Activated naive CD8-positive, alpha-beta T cell treated with anti-CD3 and anti-CD28 coated beads, Interleukin-2, amount 50 U/mL, for 24 hours (primary cell): ENCODE measurements around the gene BCL2L12.

Experiments
- ATAC-seq: fragments of 150-1000 bp; cut with Tn5 transposase; one replicate; pipeline ENCODE4 v1.10.0; 2021
- DNase-seq: peaks from one replicate; pipeline ENCODE4 v3.0.0; 2021
- H3K27ac Mint-ChIP-seq: one replicate; pipeline ENCODE4 v1.8.0; 2021; ENCODE audit warnings: mild to moderate bottlenecking, mixed read lengths
- H3K27me3 Mint-ChIP-seq: one replicate; pipeline ENCODE4 v1.8.0; 2021; ENCODE audit warnings: mixed read lengths
- H3K36me3 Mint-ChIP-seq: one replicate; pipeline ENCODE4 v1.8.0; 2021; ENCODE audit warnings: low read depth, mixed read lengths
- H3K4me1 Mint-ChIP-seq: one replicate; pipeline ENCODE4 v1.8.0; 2021; ENCODE audit warnings: mixed read lengths
- H3K4me3 Mint-ChIP-seq: one replicate; pipeline ENCODE4 v1.8.0; 2021; ENCODE audit warnings: mild to moderate bottlenecking, moderate library complexity, mixed read lengths
- H3K9me3 Mint-ChIP-seq: one replicate; pipeline ENCODE4 v1.8.0; 2021; ENCODE audit warnings: mixed read lengths

BCL2L12 gene

GRCh38 chr19:49652551-49653465, 12.9 kb upstream of the BCL2L12 start:
- Mint-ChIP-seq H3K36me3 (peaks cover 25% of the 10 kb centered on the region), H3K9me3 (no peaks in the 10 kb centered on the region), H3K27ac (no peak overlapping the region), H3K4me1 (no peaks in the 10 kb centered on the region), H3K4me3 (no peak overlapping the region), H3K27me3 (no peaks in the 10 kb centered on the region)
- DNase-seq: no peak
- no peak for ATAC-seq

- peaks cover 25% of the 10 kb centered on the region for H3K36me3 Mint-ChIP-seq
- no peaks in the 10 kb centered on the region for H3K4me1 Mint-ChIP-seq
- DNase-seq: no peak
- no peaks in the 10 kb centered on the region for H3K9me3 Mint-ChIP-seq
- ATAC-seq: no peak
- H3K27me3 Mint-ChIP-seq: no peaks in the 10 kb centered on the region
- H3K27ac Mint-ChIP-seq: no peak overlapping the region
- H3K4me3 Mint-ChIP-seq: no peak overlapping the region
Observed at GRCh38 chr19:49653466-49653806, 12.3 kb upstream of the BCL2L12 start.

GRCh38 chr19:49654581-49654980, 11.2 kb upstream of the BCL2L12 start:
- Mint-ChIP-seq H3K9me3 (no peaks in the 10 kb centered on the region), H3K4me3 (no peak overlapping the region), H3K36me3 (peaks cover 25% of the 10 kb centered on the region), H3K4me1 (no peaks in the 10 kb centered on the region), H3K27me3 (no peaks in the 10 kb centered on the region), H3K27ac (no peak overlapping the region)
- no peak for ATAC-seq
- no peak for DNase-seq

- Mint-ChIP-seq H3K27ac (no peak overlapping the region), H3K4me3 (no peak overlapping the region), H3K9me3 (no peaks in the 10 kb centered on the region), H3K27me3 (no peaks in the 10 kb centered on the region), H3K4me1 (no peaks in the 10 kb centered on the region), H3K36me3 (peaks cover 31% of the 10 kb centered on the region)
- no peak for DNase-seq
- ATAC-seq: no peak
Observed at GRCh38 chr19:49655570-49656455, 9.9 kb upstream of the BCL2L12 start.

- no peak for ATAC-seq
- Mint-ChIP-seq H3K27ac (no peak overlapping the region), H3K4me1 (peaks cover 2% of the 10 kb centered on the region), H3K36me3 (peaks cover 30% of the 10 kb centered on the region), H3K4me3 (no peak overlapping the region), H3K27me3 (no peaks in the 10 kb centered on the region), H3K9me3 (no peaks in the 10 kb centered on the region)
- no peak for DNase-seq
Observed at GRCh38 chr19:49656456-49657109, 9.2 kb upstream of the BCL2L12 start.

- H3K36me3 Mint-ChIP-seq: peaks cover 32% of the 10 kb centered on the region
- H3K4me3 Mint-ChIP-seq: no peak overlapping the region
- ATAC-seq: no peak
- DNase-seq: no peak
- H3K27ac Mint-ChIP-seq: no peak overlapping the region
- peaks cover 4% of the 10 kb centered on the region for H3K4me1 Mint-ChIP-seq
- no peaks in the 10 kb centered on the region for H3K27me3 Mint-ChIP-seq
- no peaks in the 10 kb centered on the region for H3K9me3 Mint-ChIP-seq
Observed at GRCh38 chr19:49657493-49658138, 8.1 kb upstream of the BCL2L12 start.

GRCh38 chr19:49658139-49658517, 7.6 kb upstream of the BCL2L12 start:
- Mint-ChIP-seq H3K9me3 (no peaks in the 10 kb centered on the region), H3K4me1 (peaks cover 9% of the 10 kb centered on the region), H3K27me3 (no peaks in the 10 kb centered on the region), H3K27ac (no peak overlapping the region), H3K4me3 (no peak overlapping the region), H3K36me3 (peaks cover 33% of the 10 kb centered on the region)
- ATAC-seq (no peak), DNase-seq (no peak)

- peaks cover 31% of the 10 kb centered on the region for H3K36me3 Mint-ChIP-seq
- no peak for DNase-seq
- peaks cover 14% of the 10 kb centered on the region for H3K4me1 Mint-ChIP-seq
- H3K4me3 Mint-ChIP-seq: no peak overlapping the region
- H3K27me3 Mint-ChIP-seq: no peaks in the 10 kb centered on the region
- H3K9me3 Mint-ChIP-seq: no peaks in the 10 kb centered on the region
- no peak for ATAC-seq
- peak overlapping the region; percentile 35 for H3K27ac Mint-ChIP-seq
Observed at GRCh38 chr19:49658566-49659442, 6.9 kb upstream of the BCL2L12 start.

- Mint-ChIP-seq H3K27ac (no peak overlapping the region), H3K36me3 (peaks cover 27% of the 10 kb centered on the region), H3K27me3 (no peaks in the 10 kb centered on the region), H3K4me1 (peaks cover 20% of the 10 kb centered on the region), H3K9me3 (no peaks in the 10 kb centered on the region), H3K4me3 (no peak overlapping the region)
- ATAC-seq (no peak), DNase-seq (no peak)
Observed at GRCh38 chr19:49660338-49660961, 5.3 kb upstream of the BCL2L12 start.

GRCh38 chr19:49662011-49662410, 3.7 kb upstream of the BCL2L12 start:
- ATAC-seq: no peak
- H3K36me3 Mint-ChIP-seq: peaks cover 25% of the 10 kb centered on the region
- H3K4me1 Mint-ChIP-seq: peaks cover 29% of the 10 kb centered on the region
- H3K27me3 Mint-ChIP-seq: peaks cover 2% of the 10 kb centered on the region
- no peaks in the 10 kb centered on the region for H3K9me3 Mint-ChIP-seq
- no peak overlapping the region for H3K27ac Mint-ChIP-seq
- H3K4me3 Mint-ChIP-seq: no peak overlapping the region
- DNase-seq: no peak

- peak overlapping the region; percentile 100 for H3K4me3 Mint-ChIP-seq
- H3K36me3 Mint-ChIP-seq: peaks cover 24% of the 10 kb centered on the region
- no peaks in the 10 kb centered on the region for H3K9me3 Mint-ChIP-seq
- DNase-seq (no peak), ATAC-seq (no peak)
- no peak overlapping the region for H3K27ac Mint-ChIP-seq
- peaks cover 2% of the 10 kb centered on the region for H3K27me3 Mint-ChIP-seq
- H3K4me1 Mint-ChIP-seq: peaks cover 36% of the 10 kb centered on the region
Observed at GRCh38 chr19:49663224-49663623, 2.5 kb upstream of the BCL2L12 start.

GRCh38 chr19:49664171-49665035, 1.3 kb upstream of the BCL2L12 start:
- peak; percentile 64 for ATAC-seq
- H3K9me3 Mint-ChIP-seq: no peaks in the 10 kb centered on the region
- H3K27me3 Mint-ChIP-seq: peaks cover 2% of the 10 kb centered on the region
- peak overlapping the region; percentile 95 for H3K27ac Mint-ChIP-seq
- peaks cover 36% of the 10 kb centered on the region for H3K4me1 Mint-ChIP-seq
- H3K36me3 Mint-ChIP-seq: peaks cover 22% of the 10 kb centered on the region
- DNase-seq: peak; percentile 95
- peak overlapping the region; percentile 100 for H3K4me3 Mint-ChIP-seq
